ENCODE data around the gene MAP6.
"Not testable (repeated sequence)": the region's sequence is repeated elsewhere in the genome, so short reads cannot be mapped to it uniquely, and the experiment has no call there.

The MAP6 gene

GRCh38 chr11:75593286-75593915, 75.4 kb downstream of the MAP6 start:
- no peak for DNase-seq (ENCODE audit: low read depth in 4 of 4, low spot score in 1 of 4)

- no peak for DNase-seq (ENCODE audit: low read depth in 4 of 4, low spot score in 1 of 4)
Measured at GRCh38 chr11:75592715-75593114, 76.1 kb downstream of the MAP6 start.

- no peak for DNase-seq (ENCODE audit: low read depth in 4 of 4, low spot score in 1 of 4)
Measured at GRCh38 chr11:75591966-75592365, 76.9 kb downstream of the MAP6 start.

- DNase-seq (ENCODE audit: low read depth in 4 of 4, low spot score in 1 of 4), result no peak
Measured at GRCh38 chr11:75591371-75591770, 77.5 kb downstream of the MAP6 start.

GRCh38 chr11:75589933-75590332, 78.9 kb downstream of the MAP6 start:
- no peak for DNase-seq (ENCODE audit: low read depth in 4 of 4, low spot score in 1 of 4)

- DNase-seq (ENCODE audit: low read depth in 4 of 4, low spot score in 1 of 4), result no peak
Measured at GRCh38 chr11:75589051-75589450, 79.8 kb downstream of the MAP6 start.

GRCh38 chr11:75588051-75588481, 80.8 kb downstream of the MAP6 start:
- no peak for DNase-seq (ENCODE audit: low read depth in 4 of 4, low spot score in 1 of 4)

- DNase-seq (ENCODE audit: low read depth in 4 of 4, low spot score in 1 of 4), result no peak
Measured at GRCh38 chr11:75586395-75586794, 82.4 kb downstream of the MAP6 start.

GRCh38 chr11:75585293-75585670, 83.6 kb downstream of the MAP6 start:
- no peak for DNase-seq (ENCODE audit: low read depth in 4 of 4, low spot score in 1 of 4)

GRCh38 chr11:75584659-75585292, 84.1 kb downstream of the MAP6 start:
- DNase-seq (ENCODE audit: low read depth in 4 of 4, low spot score in 1 of 4), result not testable (repeated sequence)

- DNase-seq (ENCODE audit: low read depth in 4 of 4, low spot score in 1 of 4), result no peak
Measured at GRCh38 chr11:75583718-75584658, 84.8 kb downstream of the MAP6 start.

GRCh38 chr11:75582895-75583717, 85.7 kb downstream of the MAP6 start:
- DNase-seq (ENCODE audit: low read depth in 4 of 4, low spot score in 1 of 4), result peak; percentile 8 to 31 (median 17)

GRCh38 chr11:75582506-75582894, 86.3 kb downstream of the MAP6 start:
- no peak for DNase-seq (ENCODE audit: low read depth in 4 of 4, low spot score in 1 of 4)

GRCh38 chr11:75579841-75580240, 89.0 kb downstream of the MAP6 start:
- DNase-seq (ENCODE audit: low read depth in 4 of 4, low spot score in 1 of 4), result no peak

- DNase-seq (ENCODE audit: low read depth in 4 of 4, low spot score in 1 of 4), result no peak
Measured at GRCh38 chr11:75578977-75579376, 89.9 kb downstream of the MAP6 start.

GRCh38 chr11:75577207-75577606, 91.6 kb downstream of the MAP6 start:
- peak; percentile 37 to 49 (median 42) for DNase-seq (ENCODE audit: low read depth in 4 of 4, low spot score in 1 of 4)

GRCh38 chr11:75576499-75576918, 92.3 kb downstream of the MAP6 start:
- no peak for DNase-seq (ENCODE audit: low read depth in 4 of 4, low spot score in 1 of 4)

GRCh38 chr11:75576017-75576416, 92.8 kb downstream of the MAP6 start:
- DNase-seq (ENCODE audit: low read depth in 4 of 4, low spot score in 1 of 4), result no peak

- no peak for DNase-seq (ENCODE audit: low read depth in 4 of 4, low spot score in 1 of 4)
Measured at GRCh38 chr11:75574698-75575602, 93.9 kb downstream of the MAP6 start.

GRCh38 chr11:75572744-75573143, 96.1 kb downstream of the MAP6 start:
- no peak for DNase-seq (ENCODE audit: low read depth in 4 of 4, low spot score in 1 of 4)

Measured in stimulated activated CD4-positive, alpha-beta T cell treated with anti-CD3 and anti-CD28 coated beads, Interleukin-1b, Interleukin-23, amount 100 ng/mL, for 24 hours (primary cell).